Endometrium (tissue), 2 donors: ENCODE data around the gene ZNF511.

Experiments
- FAIRE-seq: peaks from 2 replicates; lab custom pipeline; 2012; peaks lifted over from hg19 to GRCh38; lab: Jason Lieb, UNC
- donor health status: control.
- donor health status: control.

Gene ZNF511

DNA sequence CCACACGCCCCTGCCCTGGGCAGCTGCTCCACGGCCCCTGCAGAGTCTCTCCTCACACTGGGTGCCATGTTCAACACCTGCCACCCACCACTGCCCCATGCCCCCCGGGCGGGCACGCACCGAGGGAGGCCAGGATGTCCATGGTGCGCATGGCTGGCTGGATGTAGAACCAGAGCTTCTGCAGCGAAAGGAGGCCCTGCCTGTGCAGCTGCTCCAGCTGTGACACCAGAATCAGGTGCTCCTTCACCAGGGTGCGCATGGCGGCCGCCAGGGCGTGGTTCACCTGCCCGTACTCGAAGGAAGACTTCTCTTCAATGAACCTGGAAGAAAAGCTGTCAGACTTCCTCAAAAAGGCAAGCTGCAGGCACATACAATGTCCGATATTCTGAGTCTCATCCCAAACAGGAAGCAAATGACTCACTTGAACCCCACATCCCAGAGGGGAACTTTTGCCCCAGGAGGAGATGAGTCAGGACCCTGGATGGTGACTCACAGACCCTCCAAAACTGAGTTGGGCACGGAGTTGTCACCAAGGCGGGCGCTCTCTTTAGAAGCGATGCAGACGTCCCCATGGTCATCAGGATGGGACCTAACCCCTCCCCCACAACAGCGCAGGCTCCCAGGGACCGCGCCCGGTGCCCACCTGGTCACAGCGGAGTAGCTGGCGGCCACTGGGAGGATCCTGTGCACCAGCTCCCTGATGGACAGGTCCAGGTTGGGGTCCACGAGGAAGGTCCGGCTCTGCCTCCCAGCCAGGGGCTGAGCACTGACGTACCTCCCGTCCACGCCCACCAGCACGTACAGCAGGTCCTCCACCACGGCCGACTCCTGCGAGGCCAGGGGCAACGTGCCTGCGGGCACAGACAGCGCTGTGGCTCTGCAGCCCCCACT is 15.6 kb upstream of the ZNF511 start:
- no peak for FAIRE-seq

GRCh38 chr10:133293810-133294119 is 14.9 kb upstream of the ZNF511 start:
- no peak for FAIRE-seq

DNA sequence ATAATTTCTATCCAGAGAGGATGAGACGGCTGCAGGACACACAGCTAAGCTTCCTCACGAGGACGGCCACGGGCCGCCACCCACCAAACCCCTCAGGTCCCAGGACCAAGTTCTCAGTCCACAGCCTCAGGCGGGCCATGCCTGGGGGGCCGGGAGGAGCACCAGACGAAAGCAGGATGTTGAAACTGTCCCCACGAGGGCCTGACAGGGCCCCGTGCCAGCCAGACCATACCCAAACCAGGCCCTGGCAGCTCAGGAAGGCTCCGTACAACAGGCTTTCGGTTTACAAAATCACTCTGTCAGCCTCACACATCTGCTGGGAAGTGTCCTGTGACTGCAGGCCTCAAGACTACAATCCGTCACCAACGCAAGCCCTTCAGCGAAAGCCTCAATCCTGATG is 14.5 kb upstream of the ZNF511 start:
- FAIRE-seq, result no peak

GRCh38 chr10:133295426-133296320 is 13.0 kb upstream of the ZNF511 start:
- FAIRE-seq, result no peak

DNA sequence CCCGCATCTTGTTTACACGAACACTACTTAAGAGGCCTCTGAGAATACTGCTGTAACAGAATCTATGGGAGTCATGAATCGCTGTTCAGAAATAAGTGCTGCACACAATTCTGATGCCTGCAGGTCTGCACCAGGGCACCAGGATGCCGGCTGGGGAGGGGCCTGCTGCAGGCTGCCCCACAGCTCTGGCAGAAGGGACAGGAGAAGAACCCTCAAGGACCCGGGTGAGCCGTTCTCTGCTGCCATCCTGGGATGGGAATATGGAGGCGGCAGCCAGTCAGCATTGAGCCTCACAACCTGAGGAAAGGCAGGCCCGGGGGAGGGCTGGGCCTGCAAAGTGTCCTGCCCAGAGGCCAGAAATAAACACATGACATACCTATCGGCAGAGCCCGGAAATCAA is 11.2 kb upstream of the ZNF511 start:
- FAIRE-seq, result no peak

- FAIRE-seq, result no peak
These were observed 10.2 kb upstream of the ZNF511 start for GRCh38 chr10:133298466-133298865.

DNA sequence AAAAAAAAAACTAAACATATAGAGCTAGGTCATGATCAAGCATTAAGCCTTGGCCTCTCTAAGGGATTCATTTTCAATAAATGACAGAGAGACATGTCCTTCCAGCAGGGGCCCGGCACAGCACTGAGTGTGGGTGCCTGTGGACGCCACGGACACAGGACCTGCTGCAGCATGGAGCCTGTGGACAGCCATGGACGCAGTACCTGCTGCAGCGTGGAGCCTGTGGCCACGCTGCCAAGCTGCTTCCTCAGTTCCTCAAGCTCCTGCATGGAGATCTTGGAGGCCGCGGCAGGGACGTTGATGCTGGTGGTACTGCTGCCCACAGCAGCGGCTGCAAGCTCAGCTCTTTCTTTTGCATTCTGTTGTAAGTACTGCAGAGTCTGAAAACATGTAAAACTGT is 9.5 kb upstream of the ZNF511 start:
- no peak for FAIRE-seq

GRCh38 chr10:133299738-133300137 is 9.0 kb upstream of the ZNF511 start:
- no peak for FAIRE-seq

DNA sequence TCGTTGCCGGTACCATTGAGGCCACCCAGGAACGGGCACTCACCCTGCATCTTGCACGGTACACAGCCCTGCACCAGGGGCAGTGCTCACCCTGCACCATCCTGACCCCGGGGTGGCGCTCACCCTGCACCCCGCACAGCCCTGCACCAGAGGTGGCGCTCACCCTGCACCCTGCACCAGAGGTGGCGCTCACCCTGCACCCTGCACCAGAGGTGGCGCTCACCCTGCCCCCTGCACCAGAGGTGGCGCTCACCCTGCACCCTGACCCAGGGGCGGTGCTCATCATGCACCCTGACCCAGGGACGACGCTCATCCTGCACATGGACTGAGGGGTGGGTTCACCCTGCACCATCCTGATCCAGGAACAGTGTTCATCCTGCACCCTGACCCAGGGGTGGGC is 6.5 kb upstream of the ZNF511 start:
- FAIRE-seq, result no peak

DNA sequence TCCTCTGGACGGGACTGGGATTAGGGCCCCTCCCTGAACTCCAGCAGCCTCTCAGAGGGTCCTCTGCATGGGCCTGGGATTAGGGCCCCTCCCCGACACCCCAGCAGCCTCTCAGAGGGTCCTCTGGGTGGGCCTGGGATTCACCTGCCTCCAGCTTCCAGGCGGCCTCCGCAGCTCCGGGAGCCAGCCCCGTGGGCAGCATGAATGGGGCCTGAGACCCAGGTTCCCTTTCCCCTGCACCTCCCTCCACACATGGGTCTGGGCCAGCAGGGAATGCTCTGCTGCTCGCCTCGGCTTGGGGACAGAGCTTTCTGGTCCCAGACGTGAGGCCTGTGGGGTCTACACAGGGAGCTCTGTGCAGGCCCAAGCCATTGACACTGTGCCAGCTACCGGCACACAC is 5.5 kb upstream of the ZNF511 start:
- FAIRE-seq, result no peak

- FAIRE-seq, result no peak
These were observed 2.6 kb upstream of the ZNF511 start for GRCh38 chr10:133306097-133306476.

DNA sequence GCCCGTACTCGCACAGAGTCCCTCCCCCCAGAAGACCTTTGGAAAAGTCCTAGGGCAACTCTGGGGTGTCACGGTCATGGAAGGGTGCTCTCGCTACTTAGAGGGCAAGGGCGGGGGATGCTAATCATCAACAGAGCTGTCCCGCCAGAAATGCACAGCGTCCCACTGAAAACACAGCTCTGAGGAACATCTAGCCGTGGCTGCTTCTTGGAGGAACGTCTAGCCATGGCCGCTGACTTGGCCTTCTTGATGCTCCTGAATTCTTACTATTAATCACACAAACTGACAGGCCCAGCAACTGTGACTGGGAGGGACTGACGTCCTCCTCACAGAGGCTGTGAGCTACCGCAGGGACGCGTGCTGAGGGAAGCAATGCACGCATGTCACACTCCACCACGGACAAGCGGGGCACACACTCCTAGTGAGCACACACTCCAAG is 1.8 kb upstream of the ZNF511 start:
- FAIRE-seq, result no peak

DNA sequence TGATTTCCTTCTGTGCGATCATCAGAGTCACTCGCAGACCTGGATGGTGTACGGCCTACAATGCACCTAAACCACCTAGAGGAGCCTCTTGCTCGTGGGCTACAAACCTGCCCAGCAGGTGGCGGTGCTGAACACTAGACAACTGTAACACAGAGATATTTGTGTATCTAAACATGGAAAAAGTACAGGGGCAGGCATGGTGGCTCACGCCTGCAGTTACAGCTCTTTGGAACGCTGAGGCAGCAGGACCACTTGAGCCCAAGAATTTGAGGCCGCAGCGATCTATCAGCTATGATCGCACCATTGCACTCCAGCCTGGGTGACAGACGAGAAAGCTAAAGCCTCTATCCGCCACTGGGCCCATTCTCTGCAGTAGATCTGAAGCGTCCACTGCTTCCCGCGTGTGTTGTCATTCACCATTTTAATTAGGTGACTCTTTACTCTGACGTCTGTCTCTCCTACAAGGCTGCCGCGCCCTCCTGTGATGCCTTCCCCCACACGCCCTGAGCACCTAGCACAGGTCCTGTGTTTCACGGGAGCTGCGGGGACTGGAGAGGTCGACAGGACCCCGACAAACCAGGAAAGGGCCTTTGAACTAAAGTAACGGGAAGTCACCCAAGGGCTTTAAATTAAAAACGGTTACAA is 816 bp upstream of the ZNF511 start:
- FAIRE-seq, result no peak

DNA sequence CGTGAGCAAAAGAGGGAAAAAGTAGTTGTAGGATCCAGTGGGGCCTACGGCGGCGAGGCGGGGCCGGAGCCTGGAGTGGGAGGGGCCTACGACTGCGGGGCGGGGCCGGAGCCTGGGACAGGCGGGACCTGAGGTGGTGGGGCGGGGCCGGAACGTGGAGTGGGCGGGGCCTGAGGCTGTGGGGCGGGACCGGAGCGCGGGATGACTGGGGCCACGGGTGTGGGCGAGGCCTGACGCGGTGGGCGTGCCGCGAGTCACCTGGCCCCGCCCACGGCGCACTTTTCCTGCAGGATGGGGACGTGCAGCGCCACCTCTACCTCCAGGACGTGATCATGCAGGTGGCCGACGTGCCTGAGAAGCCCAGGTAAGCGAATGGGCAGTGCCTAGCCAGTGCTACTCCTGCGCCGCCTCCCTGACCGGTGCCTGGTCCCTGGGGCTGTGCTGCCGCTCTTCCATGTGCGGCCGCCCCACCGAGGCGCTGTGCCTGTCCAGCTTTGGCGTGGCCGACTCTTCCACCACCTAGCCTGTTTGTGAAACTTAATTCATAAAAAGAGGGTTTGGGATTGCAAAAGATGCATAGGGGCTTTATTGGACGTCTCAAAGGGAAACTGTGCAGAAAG is 496 bp downstream of the ZNF511 start:
- FAIRE-seq, result no peak

DNA sequence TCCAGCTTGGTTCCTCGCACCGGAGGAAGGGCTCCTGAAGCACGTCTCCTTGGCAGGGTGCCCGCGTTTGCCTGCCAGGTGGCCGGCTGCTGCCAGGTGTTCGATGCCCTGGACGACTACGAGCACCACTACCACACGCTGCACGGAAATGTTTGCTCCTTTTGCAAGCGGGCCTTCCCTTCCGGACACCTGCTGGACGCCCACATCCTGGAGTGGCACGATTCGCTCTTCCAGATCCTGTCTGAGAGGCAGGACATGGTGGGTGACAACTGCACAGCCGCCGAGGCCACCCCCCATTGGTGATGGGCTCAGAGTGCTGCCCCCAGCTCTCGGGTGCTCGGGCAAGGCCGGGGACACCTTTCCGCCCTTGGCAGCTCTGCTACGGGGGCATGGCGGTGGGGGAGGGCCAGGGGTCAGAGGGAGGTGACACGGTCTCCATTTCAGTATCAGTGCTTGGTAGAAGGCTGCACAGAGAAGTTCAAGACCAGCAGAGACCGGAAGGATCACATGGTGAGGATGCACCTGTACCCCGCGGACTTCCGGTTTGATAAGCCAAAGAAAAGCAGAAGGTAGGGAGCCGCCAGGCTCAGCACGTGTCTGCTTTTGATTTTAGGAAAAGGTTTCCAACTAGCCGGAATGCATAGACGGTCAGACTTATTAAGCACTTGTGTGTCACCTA is 1.1 kb downstream of the ZNF511 start:
- no peak for FAIRE-seq

- no peak for FAIRE-seq
These were observed 1.7 kb downstream of the ZNF511 start for GRCh38 chr10:133310399-133310755.

DNA sequence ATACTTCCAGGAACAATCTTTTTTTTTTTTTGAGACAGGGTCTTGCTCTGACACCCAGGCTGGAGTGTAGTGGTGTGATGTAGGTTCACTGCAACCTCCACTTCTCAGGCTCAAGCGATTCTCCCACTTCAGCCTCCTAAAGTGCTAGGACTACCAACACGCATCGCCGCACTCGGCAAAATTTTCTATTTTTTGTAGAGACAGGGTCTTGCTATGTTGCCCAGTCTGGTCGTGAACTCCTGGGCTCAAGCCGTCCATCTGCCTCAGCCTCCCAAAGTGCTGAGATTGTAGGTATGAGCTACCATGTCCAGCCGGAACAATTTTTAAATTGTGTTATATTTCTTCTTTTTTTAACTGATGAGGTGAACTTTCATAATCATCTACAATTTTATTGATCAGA is 2.1 kb downstream of the ZNF511 start:
- FAIRE-seq, result no peak

DNA sequence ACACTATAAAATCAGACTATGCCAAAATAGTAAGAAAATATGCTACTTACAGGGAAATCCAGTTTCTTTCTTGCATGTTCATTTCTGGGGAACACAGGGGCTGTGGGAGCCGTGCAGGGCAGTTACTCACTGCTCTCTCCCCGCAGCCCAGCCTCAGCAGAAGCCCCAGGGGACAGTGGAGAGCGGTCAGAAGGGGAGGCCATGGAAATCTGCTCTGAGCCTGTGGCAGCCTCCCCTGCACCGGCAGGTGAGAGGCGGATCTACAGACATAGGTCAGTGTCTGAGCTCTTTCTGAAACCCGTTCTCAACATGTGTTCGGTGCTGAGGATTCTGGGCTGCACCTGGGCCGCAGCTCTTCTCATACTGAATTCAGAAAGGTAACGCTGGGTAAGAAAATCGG is 2.9 kb downstream of the ZNF511 start:
- FAIRE-seq, result no peak

GRCh38 chr10:133312016-133312768 is 3.5 kb downstream of the ZNF511 start:
- FAIRE-seq, result no peak

DNA sequence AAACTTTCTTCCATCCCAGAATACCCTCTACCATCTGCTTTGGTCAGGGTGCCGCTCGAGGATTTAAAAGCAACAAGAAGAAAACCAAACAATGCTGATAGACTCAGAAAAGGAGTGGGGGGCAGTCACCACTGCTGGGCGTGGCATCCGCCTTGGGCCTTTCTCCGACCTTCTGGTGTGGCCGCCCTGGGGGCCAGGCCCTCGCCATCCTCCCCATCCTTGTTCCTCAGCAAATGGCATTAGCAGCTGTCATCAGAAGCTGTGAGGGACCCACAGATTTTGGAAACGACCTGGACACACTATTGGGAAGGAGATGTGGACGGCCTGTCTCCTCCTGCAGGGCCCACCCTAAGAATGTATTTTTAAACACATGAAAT is 4.0 kb downstream of the ZNF511 start:
- no peak for FAIRE-seq

DNA sequence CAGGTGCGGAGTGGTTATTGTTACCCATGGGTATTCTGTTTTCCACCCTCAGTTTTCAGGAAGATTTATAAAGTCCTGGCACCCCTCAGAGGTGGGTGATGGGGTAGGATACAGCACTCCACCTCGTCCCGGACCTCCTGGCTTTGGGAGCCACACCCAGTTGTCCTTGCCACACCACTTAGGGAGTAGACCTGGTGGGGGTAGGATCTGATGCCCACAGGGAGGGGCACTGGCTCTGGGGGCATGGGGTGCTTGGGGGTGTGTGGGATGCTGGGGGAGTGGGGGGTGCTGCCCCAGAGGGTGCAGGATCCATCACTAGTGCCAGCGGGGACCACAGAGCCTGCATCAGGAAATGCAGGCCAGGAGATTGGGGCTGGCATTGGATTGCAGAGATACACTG is 4.5 kb downstream of the ZNF511 start:
- FAIRE-seq, result no peak
